ENCODE results near the gene TTC4. TPM values are rescaled to one million over a fixed set of nuclear protein-coding genes. Genes with fewer than 3 reads are reported as not detected.

Gene TTC4
- polyA plus RNA-seq, 1 of the 3 experiments (the other 2 are of a cell fraction): 17.9 TPM

GRCh38 chr1:54745864-54746263 is 30.2 kb downstream of the TTC4 start:
- Histone ChIP-seq H4K20me1 (ENCODE audit: insufficient read depth) (no peaks in the 10 kb centered on the region), H3K79me2 (ENCODE audit: insufficient read depth) (no peaks in the 10 kb centered on the region), H3K4me1 (ENCODE audit: control insufficient read depth in 1 of 2, insufficient read depth in 2 of 2, low read depth in 1 of 2, low read length in 1 of 2) (no peaks in the 10 kb centered on the region; a peak in 1 of 4 replicates), H3K4me2 (no peak overlapping the region), H3K9me2 (no peaks in the 10 kb centered on the region), H3K9me3 (no peaks in the 10 kb centered on the region), H3K36me3 (replicated peaks in 1 of 2; ENCODE audit: control insufficient read depth in 1 of 2, insufficient read depth in 2 of 2, low read length in 1 of 2) (peaks cover 0 to 17% of the 10 kb centered on the region in 2 experiments), H3K27me3 (ENCODE audit: insufficient read depth) (no peaks in the 10 kb centered on the region), H3K9ac (no peak overlapping the region), H3K27ac (ENCODE audit: low read depth in 2 of 2, low read length in 1 of 2) (no peak overlapping the region), H3K4me3 (ENCODE audit: low read depth in 2 of 2, low read length in 1 of 2) (no peak overlapping the region), H2AFZ (ENCODE audit: low read depth) (no peak overlapping the region), H3F3A (replicated peaks; ENCODE audit: insufficient read depth) (no peaks in the 10 kb centered on the region)
- POLR2A ChIA-PET: no interaction called here
- no peak for TF ChIP-seq ELF1 (IDR thresholded peaks at IDR 0.05)
- TF ChIP-seq CTCF (IDR thresholded peaks at IDR 0.05): no peak
- no peak for TF ChIP-seq ZBTB33 (IDR thresholded peaks at IDR 0.05; ENCODE audit: borderline replicate concordance, low read depth)
- no peak for TF ChIP-seq CHD2 (IDR thresholded peaks at IDR 0.05; ENCODE audit: low read length, partially characterized antibody)
- TF ChIP-seq FOXM1 (IDR thresholded peaks at IDR 0.05; ENCODE audit: low read depth): no peak
- TF ChIP-seq GATA2 (CRISPR knock-in tag; IDR thresholded peaks at IDR 0.05): no peak
- no peak for TF ChIP-seq TEAD4 (IDR thresholded peaks at IDR 0.05; ENCODE audit: borderline replicate concordance, insufficient read depth)
- no peak for TF ChIP-seq TCF12 (IDR thresholded peaks at IDR 0.05)
- TF ChIP-seq USF2 (IDR thresholded peaks at IDR 0.05; ENCODE audit: borderline replicate concordance, low read depth, low read length): no peak
- no peak for TF ChIP-seq RCOR1 (IDR thresholded peaks at IDR 0.05; ENCODE audit: low read length)
- no peak for TF ChIP-seq MAX (IDR thresholded peaks at IDR 0.05; ENCODE audit: low read depth)
- TF ChIP-seq POLR2AphosphoS5 (IDR thresholded peaks at IDR 0.05; ENCODE audit: low read depth, low read length): no peak
- TF ChIP-seq GABPA (IDR thresholded peaks at IDR 0.05; ENCODE audit: low read depth): no peak
- TF ChIP-seq NFIC (IDR thresholded peaks at IDR 0.05; ENCODE audit: borderline replicate concordance): no peak
- DNase-seq: no peak
- WGBS (ENCODE audit: low lambda C conversion rate): 100% methylated on average over 2 of the region's 4 CpGs
- CTCF ChIA-PET: no interaction called here
